ENCODE results near the gene APMAP. TPM values are rescaled to one million over a fixed set of nuclear protein-coding genes. Genes with fewer than 3 reads are reported as not detected.

APMAP gene
- total RNA-seq, 2 donors from 2014 or later: 43.9 to 63.3 TPM

- no peaks in the 10 kb centered on the region for H3K9me3 ChIP-seq
- DNase-seq: peak; percentile 6
- no peak overlapping the region for H3K4me3 ChIP-seq
- H3K27ac ChIP-seq: no peak overlapping the region
- no peaks in the 10 kb centered on the region for H3K36me3 ChIP-seq
- intact Hi-C loops (cut with DNase I): loop anchor here (5.0 kb wide), 3 partner anchors 612 to 977 kb away; no protein-coding TSS in a partner anchor
- H3K27me3 ChIP-seq: no peaks in the 10 kb centered on the region
- H3K9ac ChIP-seq (ENCODE audit: low read depth in 2 of 2, low read length in 2 of 2): no peak overlapping the region
- H3K4me1 ChIP-seq: no peaks in the 10 kb centered on the region
- TF ChIP-seq, protein P1, sequence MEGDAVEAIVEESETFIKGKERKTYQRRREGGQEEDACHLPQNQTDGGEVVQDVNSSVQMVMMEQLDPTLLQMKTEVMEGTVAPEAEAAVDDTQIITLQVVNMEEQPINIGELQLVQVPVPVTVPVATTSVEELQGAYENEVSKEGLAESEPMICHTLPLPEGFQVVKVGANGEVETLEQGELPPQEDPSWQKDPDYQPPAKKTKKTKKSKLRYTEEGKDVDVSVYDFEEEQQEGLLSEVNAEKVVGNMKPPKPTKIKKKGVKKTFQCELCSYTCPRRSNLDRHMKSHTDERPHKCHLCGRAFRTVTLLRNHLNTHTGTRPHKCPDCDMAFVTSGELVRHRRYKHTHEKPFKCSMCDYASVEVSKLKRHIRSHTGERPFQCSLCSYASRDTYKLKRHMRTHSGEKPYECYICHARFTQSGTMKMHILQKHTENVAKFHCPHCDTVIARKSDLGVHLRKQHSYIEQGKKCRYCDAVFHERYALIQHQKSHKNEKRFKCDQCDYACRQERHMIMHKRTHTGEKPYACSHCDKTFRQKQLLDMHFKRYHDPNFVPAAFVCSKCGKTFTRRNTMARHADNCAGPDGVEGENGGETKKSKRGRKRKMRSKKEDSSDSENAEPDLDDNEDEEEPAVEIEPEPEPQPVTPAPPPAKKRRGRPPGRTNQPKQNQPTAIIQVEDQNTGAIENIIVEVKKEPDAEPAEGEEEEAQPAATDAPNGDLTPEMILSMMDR (IDR thresholded peaks at IDR 0.05): no peak
Measured at GRCh38 chr20:24914388-24915241, 77.9 kb downstream of the APMAP start.

GRCh38 chr20:24913076-24913628 is 79.4 kb downstream of the APMAP start:
- Histone ChIP-seq H3K27ac (no peak overlapping the region), H3K27me3 (no peaks in the 10 kb centered on the region), H3K4me1 (no peaks in the 10 kb centered on the region), H3K36me3 (no peaks in the 10 kb centered on the region), H3K9ac (ENCODE audit: low read depth in 2 of 2, low read length in 2 of 2) (no peak overlapping the region), H3K4me3 (no peak overlapping the region), H3K9me3 (no peaks in the 10 kb centered on the region)
- DNase-seq: peak; percentile 4
- TF ChIP-seq, protein P1 (IDR thresholded peaks at IDR 0.05): no peak
- intact Hi-C loops (cut with DNase I): no loop called here

Other genes with a start within 250 kb of the APMAP start
- gene CST7, start 43.5 kb downstream of the APMAP start, total RNA-seq: 1 to 10 TPM in 1 of 2 donors, under 1 TPM in 1; 0.47 to 1.1 TPM
- 10 to 100 TPM; 29.0 to 32.0 TPM for gene ACSS1, start 65.4 kb upstream of the APMAP start, total RNA-seq
- gene VSX1, start 89.4 kb upstream of the APMAP start, total RNA-seq: not detected
- gene ENTPD6, start 203.0 kb upstream of the APMAP start, total RNA-seq: 100 to 1,000 TPM; 120 to 201 TPM